PC-3 (cell line): ENCODE results near the gene LCA5L. TPM values are rescaled to one million over a fixed set of nuclear protein-coding genes. Genes with fewer than 3 reads are reported as not detected.
A peak's percentile ranks its signal among the peaks of the same experiment; 100 is the strongest.

Experiments used
- ATAC-seq: fragments of 200-7000 bp; cut with Tn5 transposase; 2 replicates; pipeline ENCODE4 v1.9.1; 2020; ENCODE audit warnings: mild to moderate bottlenecking, moderate library complexity
- BruUV-seq: library from RNA; stranded (reverse); fragments of 400-500 nt; replicated peaks from 2 replicates; lab custom pipeline; 2021; lab: Mats Ljungman, UMichigan
- CTCF ChIA-PET: fragments of 300-600 bp; sonication (Branson Sonifier 250); formaldehyde crosslinking; loops from one replicate; lab custom pipeline; 2022; ENCODE audit warnings: antibody characterized with exemption; lab: Charles Lee
- POLR2A ChIA-PET: fragments of 300-600 bp; sonication (Branson Sonifier 250); formaldehyde crosslinking; loops from one replicate; lab custom pipeline; 2022; ENCODE audit warnings: antibody characterized with exemption; ENCODE audit not compliant: unreplicated experiment; lab: Charles Lee
- DNase-seq: peaks from one replicate; pipeline ENCODE4 v3.0.0-alpha.2; 2015
- H2AFZ ChIP-seq: fragments of 300-600 bp; sonication (generic); 2 replicates; pipeline ENCODE4 v1.6.0; 2016; ENCODE audit warnings: antibody characterized with exemption, low read length
- H3F3A ChIP-seq: fragments of 300-600 bp; sonication (generic); one replicate; pipeline ENCODE4 v1.6.0; 2017; ENCODE audit warnings: antibody characterized with exemption, low read length, control low read depth, mild to moderate bottlenecking; ENCODE audit not compliant: unreplicated experiment
- H3K27ac ChIP-seq: fragments of 300-600 bp; sonication (generic); 2 replicates; pipeline ENCODE4 v1.5.1; 2016; ENCODE audit warnings: mild to moderate bottlenecking, low read length
- H3K27me3 ChIP-seq: fragments of 300-600 bp; sonication (generic); 2 replicates; pipeline ENCODE4 v1.6.1; 2016; ENCODE audit warnings: low read length, mixed read lengths
- H3K36me3 ChIP-seq: fragments of 300-600 bp; sonication (generic); 2 replicates; pipeline ENCODE4 v1.6.1; 2016; ENCODE audit warnings: low read depth, mixed run types, low read length, mixed read lengths
- H3K4me1 ChIP-seq: fragments of 300-600 bp; sonication (generic); 2 replicates; pipeline ENCODE4 v1.5.1; 2016; ENCODE audit warnings: low read length; ENCODE audit not compliant: insufficient read depth
- H3K4me2 ChIP-seq: fragments of 300-600 bp; sonication (generic); 2 replicates; pipeline ENCODE4 v1.6.0; 2016; ENCODE audit warnings: low read length
- H3K4me3 ChIP-seq: fragments of 300-600 bp; sonication (generic); 2 replicates; pipeline ENCODE4 v1.5.1; 2016; ENCODE audit warnings: mild to moderate bottlenecking, low read length, mixed read lengths
- H3K79me2 ChIP-seq: fragments of 300-600 bp; sonication (generic); 2 replicates; pipeline ENCODE4 v1.6.1; 2017; ENCODE audit warnings: low read length, mixed read lengths
- H3K9ac ChIP-seq: fragments of 300-600 bp; sonication (generic); 2 replicates; pipeline ENCODE4 v1.6.0; 2016; ENCODE audit warnings: mild to moderate bottlenecking, low read length
- H3K9me2 ChIP-seq: fragments of 300-600 bp; sonication (generic); replicated peaks from 2 replicates; pipeline ENCODE4 v1.6.1; 2016; ENCODE audit warnings: mixed run types, low read length, mixed read lengths
- H3K9me3 ChIP-seq: fragments of 300-600 bp; sonication (generic); 2 replicates; pipeline ENCODE4 v1.6.1; 2016; ENCODE audit warnings: low read length, mixed read lengths
- H4K20me1 ChIP-seq: fragments of 300-600 bp; sonication (generic); 2 replicates; pipeline ENCODE4 v1.6.1; 2016; ENCODE audit warnings: low read length, mixed read lengths
- CTCF ChIP-seq: fragments of 300-600 bp; sonication (generic); conservative IDR thresholded peaks from 2 replicates; pipeline ENCODE4 v1.5.1; 2017; ENCODE audit warnings: antibody characterized with exemption, low read depth, mild to moderate bottlenecking, low read length
- EZH2 ChIP-seq: fragments of 300-600 bp; sonication (generic); IDR thresholded peaks from one replicate; pipeline ENCODE4 v1.6.1; 2017; ENCODE audit warnings: antibody characterized with exemption, mild to moderate bottlenecking, low read length; ENCODE audit not compliant: unreplicated experiment
- EZH2phosphoT487 ChIP-seq: fragments of 300-600 bp; sonication (generic); IDR thresholded peaks from 2 replicates; pipeline ENCODE4 v1.6.1; 2018; ENCODE audit warnings: mild to moderate bottlenecking, antibody characterized with exemption, low read length, borderline replicate concordance
- intact Hi-C: fragments of 100-400 bp; cut with micrococcal nuclease; formaldehyde crosslinking; loops from 2 replicates; pipeline ENCODE4 v1.9.0; 2023
- total RNA-seq: library from RNA; depleted of rRNA; stranded (reverse); fragments of >200 nt; gene quantifications from 2 replicates; pipeline ENCODE4 v1.2.3, GENCODE V29; 2014

Gene LCA5L
- total RNA-seq, 1 experiment from 2014 or later = 0.40 TPM

GRCh38 chr21:39447264-39447663, 1.7 kb upstream of the LCA5L start:
- Histone ChIP-seq H3K27me3 (no peaks in the 10 kb centered on the region), H3K4me3 (no peak overlapping the region), H3K4me1 (peaks cover 11% of the 10 kb centered on the region), H3K9me2 (no peaks in the 10 kb centered on the region), H3K79me2 (no peaks in the 10 kb centered on the region), H3F3A (no peaks in the 10 kb centered on the region), H4K20me1 (no peaks in the 10 kb centered on the region), H3K36me3 (no peaks in the 10 kb centered on the region), H2AFZ (no peak overlapping the region), H3K4me2 (no peak overlapping the region), H3K9ac (no peak overlapping the region), H3K27ac (no peak overlapping the region), H3K9me3 (no peaks in the 10 kb centered on the region)
- intact Hi-C loops = loop anchor here (10.0 kb wide), 1 partner anchor 132 kb away; the partner anchor contains the start of gene BRWD1
- no peak for TF ChIP-seq CTCF
- TF ChIP-seq EZH2phosphoT487 = no peak
- TF ChIP-seq EZH2 = no peak
- DNase-seq = no peak
- no peak for ATAC-seq
- ChIA-PET POLR2A (interaction anchor here (0.9 kb wide), 1 partner anchor 186 kb away, joined by 7 read pairs; no protein-coding TSS in a partner anchor), CTCF (no interaction called here)
- BruUV-seq = no TSS peak

GRCh38 chr21:39444421-39445180, 977 bp downstream of the LCA5L start:
- Histone ChIP-seq H3K4me2 (peak overlapping the region; percentile 99), H3K4me1 (peaks cover 11% of the 10 kb centered on the region), H3K9me3 (no peaks in the 10 kb centered on the region), H4K20me1 (no peaks in the 10 kb centered on the region), H3K79me2 (no peaks in the 10 kb centered on the region), H3K9me2 (no peaks in the 10 kb centered on the region), H3K27ac (no peak overlapping the region), H2AFZ (peak overlapping the region; percentile 100), H3K4me3 (peak overlapping the region; percentile 97), H3K9ac (peak overlapping the region; percentile 69), H3F3A (no peaks in the 10 kb centered on the region), H3K27me3 (no peaks in the 10 kb centered on the region), H3K36me3 (no peaks in the 10 kb centered on the region)
- DNase-seq (peak; percentile 10), ATAC-seq (peak; percentile 27)
- POLR2A ChIA-PET = interaction anchor here (0.6 to 1.4 kb wide), 5 partner anchors 55 to 648 kb away, joined by 3 to 4 read pairs (median 3); a partner anchor contains a TSS
- TF ChIP-seq EZH2 = no peak
- no peak for TF ChIP-seq CTCF
- TF ChIP-seq EZH2phosphoT487 = no peak
- intact Hi-C loops = loop anchor here (5.0 to 10.0 kb wide), 2 partner anchors 130 to 262 kb away; partner anchors contain the start of genes BRWD1 and PSMG1
- BruUV-seq = TSS peak; percentile 55
- CTCF ChIA-PET = interaction anchor here (0.7 to 1.1 kb wide), 2 partner anchors 17 to 71 kb away, joined by 3 to 6 read pairs; no protein-coding TSS in a partner anchor
